Muscle layer of colon (tissue), 2 donors: Measurements from ENCODE around the gene CSGALNACT2.

ENCODE experiments used
- H3K27ac ChIP-seq: one replicate; pipeline ENCODE4 v1.7.0; 2013; ENCODE audit warnings: low read depth, mild to moderate bottlenecking, low read length, moderate library complexity
- H3K27me3 ChIP-seq, 2 donors: one replicate each; pipeline ENCODE4 v1.7.0; 2013; ENCODE audit warnings: low read length in 2 of 2, mild to moderate bottlenecking in 2 of 2; ENCODE audit not compliant: insufficient read depth in 2 of 2, control insufficient read depth in 1 of 2
- H3K36me3 ChIP-seq: one replicate; pipeline ENCODE4 v1.7.0; 2013; ENCODE audit warnings: mild to moderate bottlenecking, low read length; ENCODE audit not compliant: insufficient read depth
- H3K4me1 ChIP-seq: one replicate; pipeline ENCODE4 v1.7.0; 2013; ENCODE audit warnings: mild to moderate bottlenecking, low read length; ENCODE audit not compliant: insufficient read depth
- H3K4me3 ChIP-seq, 2 donors: one replicate each; pipeline ENCODE4 v1.7.0; 2013; ENCODE audit warnings: low read length in 2 of 2, low read depth in 1 of 2, mild to moderate bottlenecking in 1 of 2, moderate library complexity in 1 of 2
- H3K9ac ChIP-seq: one replicate; pipeline ENCODE4 v1.7.0; 2013; ENCODE audit warnings: low read length
- H3K9me3 ChIP-seq: one replicate; pipeline ENCODE4 v1.7.0; 2013; ENCODE audit warnings: mild to moderate bottlenecking, low read length
- donor health status: abdominal sarcoma.
- donor health status: Adenocarcinoma of cecum.

Gene CSGALNACT2

DNA sequence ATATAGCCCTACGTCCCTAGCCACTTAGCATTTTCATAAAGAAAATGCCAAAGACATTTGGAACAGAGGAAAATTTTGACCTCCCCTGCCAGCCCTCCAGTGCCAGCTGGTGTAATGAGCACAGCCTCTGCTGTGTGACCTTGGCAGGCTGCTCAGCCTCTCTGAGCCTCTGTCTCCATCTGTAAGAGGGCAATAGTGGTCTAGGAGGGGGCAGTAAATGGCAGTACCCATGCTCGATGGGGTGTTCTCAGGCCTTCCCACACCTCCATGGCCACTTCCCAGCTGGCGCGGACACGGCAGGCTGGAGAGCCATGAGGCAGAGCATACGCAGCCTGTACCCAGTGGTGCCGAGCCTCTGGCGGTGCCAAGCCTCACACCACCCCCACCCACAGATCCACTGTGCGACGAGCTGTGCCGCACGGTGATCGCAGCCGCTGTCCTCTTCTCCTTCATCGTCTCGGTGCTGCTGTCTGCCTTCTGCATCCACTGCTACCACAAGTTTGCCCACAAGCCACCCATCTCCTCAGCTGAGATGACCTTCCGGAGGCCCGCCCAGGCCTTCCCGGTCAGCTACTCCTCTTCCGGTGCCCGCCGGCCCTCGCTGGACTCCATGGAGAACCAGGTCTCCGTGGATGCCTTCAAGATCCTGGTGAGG, 24.0 kb upstream of the CSGALNACT2 start:
- H3K4me3 ChIP-seq = no peak overlapping the region
- no peaks in the 10 kb centered on the region for H3K36me3 ChIP-seq
- no peaks in the 10 kb centered on the region for H3K27me3 ChIP-seq
- H3K4me1 ChIP-seq = no peaks in the 10 kb centered on the region
- no peak overlapping the region for H3K27ac ChIP-seq
- H3K9ac ChIP-seq = no peak overlapping the region
- no peaks in the 10 kb centered on the region for H3K9me3 ChIP-seq

DNA sequence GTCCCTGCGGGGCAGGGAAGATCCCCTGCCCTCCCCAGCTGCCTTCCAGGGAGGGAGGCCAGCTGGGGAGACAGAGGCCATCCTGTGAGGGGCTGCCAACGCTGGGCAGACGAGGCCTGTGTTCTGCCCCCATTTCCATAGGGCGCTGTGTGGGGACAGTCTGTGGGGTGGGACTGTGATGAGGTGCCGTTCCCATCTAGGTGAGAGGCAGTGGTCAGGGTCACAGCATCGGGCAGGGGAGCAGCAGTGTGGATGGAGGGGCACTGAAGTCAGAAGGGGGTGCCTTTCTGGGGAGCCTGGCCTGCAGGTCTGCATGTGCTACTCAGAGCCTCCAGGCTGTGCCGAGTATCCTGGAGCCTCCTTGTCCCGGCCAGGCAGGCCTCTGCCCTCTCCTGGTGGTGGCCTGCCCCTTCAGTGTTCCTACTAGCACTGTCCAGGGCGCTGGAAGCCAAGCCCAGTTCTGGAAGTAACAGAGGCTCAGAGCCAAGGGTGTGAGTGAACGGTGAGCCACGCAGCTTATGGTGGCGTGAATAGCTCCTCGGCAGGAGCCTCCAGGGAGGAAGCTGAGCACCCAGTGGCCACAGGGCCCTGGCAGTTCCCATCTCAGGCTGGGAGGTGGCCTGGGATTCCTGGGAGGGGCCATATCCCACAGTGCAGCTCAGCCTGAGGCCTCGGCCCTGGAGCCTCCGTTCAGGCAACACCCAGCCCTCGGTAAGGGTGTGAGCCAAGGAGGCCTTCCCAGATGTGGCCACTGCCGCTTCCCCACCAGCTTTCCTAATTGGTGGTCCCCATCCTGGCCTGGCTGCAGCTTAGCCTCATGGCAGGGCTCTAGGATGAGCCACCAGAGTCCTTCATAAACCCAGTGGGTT, 23.3 kb upstream of the CSGALNACT2 start:
- H3K36me3 ChIP-seq = no peaks in the 10 kb centered on the region
- H3K27ac ChIP-seq = no peak overlapping the region
- no peaks in the 10 kb centered on the region for H3K4me1 ChIP-seq
- H3K9ac ChIP-seq = no peak overlapping the region
- H3K9me3 ChIP-seq = no peaks in the 10 kb centered on the region
- H3K4me3 ChIP-seq = no peak overlapping the region
- H3K27me3 ChIP-seq = no peaks in the 10 kb centered on the region

DNA sequence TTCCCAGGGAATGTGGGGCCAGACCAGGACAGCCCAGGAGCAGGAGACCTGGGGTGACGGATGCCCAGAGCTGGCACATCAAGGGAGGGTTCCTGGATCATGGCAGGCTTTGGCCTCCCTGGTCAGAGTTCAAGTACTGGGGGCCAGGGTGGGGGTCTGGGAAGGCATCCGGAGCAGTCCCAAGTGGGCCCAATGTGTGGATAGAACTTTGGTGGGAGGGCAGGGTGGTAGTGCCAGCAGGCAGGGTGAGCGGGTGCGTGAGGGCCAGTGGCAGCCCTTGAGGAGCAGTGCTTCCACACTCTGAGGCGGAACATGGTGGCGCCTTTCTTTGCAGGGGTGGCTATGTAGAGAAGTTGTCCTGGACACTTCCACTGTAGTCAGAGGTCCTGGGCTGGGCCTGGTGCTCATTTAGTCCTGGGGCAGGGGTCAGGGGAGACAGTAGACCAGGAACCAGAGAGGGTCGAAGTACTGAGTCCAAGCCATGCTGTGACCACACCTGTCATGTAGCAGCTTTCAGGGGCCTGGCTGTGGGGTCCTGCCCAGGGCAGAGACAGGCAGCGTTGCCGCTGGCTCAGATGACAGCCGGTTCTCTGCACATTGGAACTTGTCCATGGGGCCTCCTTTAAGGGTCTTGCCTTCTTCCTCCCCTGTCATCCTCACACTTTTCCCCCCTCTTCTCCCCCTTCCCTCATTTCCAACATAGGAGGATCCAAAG, 22.2 kb upstream of the CSGALNACT2 start:
- H3K9ac ChIP-seq = no peak overlapping the region
- no peaks in the 10 kb centered on the region for H3K36me3 ChIP-seq
- H3K27me3 ChIP-seq = no peaks in the 10 kb centered on the region
- no peaks in the 10 kb centered on the region for H3K9me3 ChIP-seq
- H3K4me1 ChIP-seq = no peaks in the 10 kb centered on the region
- H3K27ac ChIP-seq = no peak overlapping the region
- H3K4me3 ChIP-seq = no peak overlapping the region

DNA sequence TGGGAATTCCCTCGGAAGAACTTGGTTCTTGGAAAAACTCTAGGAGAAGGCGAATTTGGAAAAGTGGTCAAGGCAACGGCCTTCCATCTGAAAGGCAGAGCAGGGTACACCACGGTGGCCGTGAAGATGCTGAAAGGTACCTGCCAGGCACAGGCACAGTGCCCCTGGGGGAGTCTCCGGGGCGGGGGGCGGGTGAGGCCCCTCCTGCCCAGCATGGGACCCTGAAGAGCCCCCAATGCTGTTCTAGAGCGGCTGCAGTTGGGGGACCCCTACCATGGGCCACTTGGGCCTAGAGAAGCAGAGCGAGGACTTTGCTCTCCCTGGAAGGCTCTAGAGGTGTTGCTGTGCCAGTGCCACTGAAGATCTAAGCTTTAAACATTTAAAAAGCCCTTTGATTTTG, 21.6 kb upstream of the CSGALNACT2 start:
- Histone ChIP-seq H3K4me1 (no peaks in the 10 kb centered on the region), H3K9me3 (no peaks in the 10 kb centered on the region), H3K36me3 (no peaks in the 10 kb centered on the region), H3K4me3 (no peak overlapping the region), H3K27ac (no peak overlapping the region), H3K9ac (no peak overlapping the region), H3K27me3 (no peaks in the 10 kb centered on the region)

DNA sequence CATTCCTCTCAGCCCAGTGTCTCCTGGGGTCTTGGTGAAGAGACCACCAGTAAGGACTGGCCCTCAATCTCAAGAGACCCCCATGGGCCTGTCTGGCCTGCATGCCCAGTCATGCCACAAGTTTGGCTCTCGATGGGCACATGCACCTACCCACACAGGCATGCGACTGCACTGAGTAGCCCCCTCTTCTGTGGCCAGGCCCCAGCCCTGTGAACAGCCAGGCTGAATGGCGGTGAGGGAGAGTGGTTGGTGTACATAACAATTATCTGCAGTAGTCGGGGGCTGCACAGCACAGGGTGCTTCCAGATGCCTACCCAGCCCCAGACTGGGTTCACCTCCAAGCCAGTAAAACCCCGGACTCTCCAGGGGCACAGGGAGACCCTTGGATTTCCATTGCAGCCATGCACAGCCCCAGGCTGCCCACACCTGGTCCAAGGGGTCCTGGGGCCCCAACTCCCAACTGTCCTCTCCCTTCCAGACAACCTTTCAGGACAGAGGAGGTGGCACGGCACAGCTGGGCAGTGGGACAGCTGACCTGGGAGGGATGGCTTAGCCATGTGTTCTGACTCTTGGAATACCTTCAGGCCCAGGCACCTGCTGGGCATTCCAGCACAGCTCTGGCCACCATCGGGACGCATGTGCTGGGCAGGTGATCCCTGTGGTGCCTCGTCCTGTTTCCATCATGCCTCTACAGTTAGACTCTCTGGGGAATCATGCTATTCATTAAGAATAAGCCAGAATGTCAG, 21.0 kb upstream of the CSGALNACT2 start:
- Histone ChIP-seq H3K9me3 (no peaks in the 10 kb centered on the region), H3K9ac (no peak overlapping the region), H3K27ac (no peak overlapping the region), H3K4me1 (no peaks in the 10 kb centered on the region), H3K4me3 (no peak overlapping the region), H3K36me3 (no peaks in the 10 kb centered on the region), H3K27me3 (no peaks in the 10 kb centered on the region)

DNA sequence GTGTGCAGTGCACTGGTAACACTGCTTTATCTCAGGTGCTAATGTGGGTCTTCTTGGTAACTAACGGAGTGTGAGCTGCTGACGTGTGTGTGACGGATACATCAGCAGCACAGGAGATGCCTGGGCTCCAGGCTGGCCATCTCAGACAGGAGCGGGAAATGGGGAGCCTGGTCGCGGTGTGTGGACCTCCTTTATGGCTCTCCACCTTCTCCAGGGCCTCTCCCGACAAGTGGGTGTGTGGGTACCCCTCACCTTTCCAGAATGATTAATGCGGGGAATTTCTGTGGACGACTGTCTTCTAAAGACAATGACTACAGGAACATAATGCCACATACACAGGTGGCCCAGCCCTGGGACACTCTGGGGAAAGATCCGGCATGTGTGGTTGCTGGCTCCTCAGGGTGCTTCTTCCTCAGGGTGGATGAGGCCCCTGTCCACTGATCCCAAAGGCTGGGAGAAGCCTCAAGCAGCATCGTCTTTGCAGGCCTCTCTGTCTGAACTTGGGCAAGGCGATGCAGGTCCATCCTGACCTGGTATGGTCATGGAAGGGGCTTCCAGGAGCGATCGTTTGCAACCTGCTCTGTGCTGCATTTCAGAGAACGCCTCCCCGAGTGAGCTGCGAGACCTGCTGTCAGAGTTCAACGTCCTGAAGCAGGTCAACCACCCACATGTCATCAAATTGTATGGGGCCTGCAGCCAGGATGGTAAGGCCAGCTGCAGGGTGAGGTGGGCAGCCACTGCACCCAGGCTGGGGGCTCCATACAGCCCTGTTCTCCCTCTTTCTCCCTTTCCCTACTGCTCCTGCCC, 20.3 kb upstream of the CSGALNACT2 start:
- no peak overlapping the region for H3K27ac ChIP-seq
- no peaks in the 10 kb centered on the region for H3K36me3 ChIP-seq
- no peak overlapping the region for H3K9ac ChIP-seq
- H3K4me1 ChIP-seq = no peaks in the 10 kb centered on the region
- no peaks in the 10 kb centered on the region for H3K27me3 ChIP-seq
- H3K4me3 ChIP-seq = no peak overlapping the region
- H3K9me3 ChIP-seq = no peaks in the 10 kb centered on the region

DNA sequence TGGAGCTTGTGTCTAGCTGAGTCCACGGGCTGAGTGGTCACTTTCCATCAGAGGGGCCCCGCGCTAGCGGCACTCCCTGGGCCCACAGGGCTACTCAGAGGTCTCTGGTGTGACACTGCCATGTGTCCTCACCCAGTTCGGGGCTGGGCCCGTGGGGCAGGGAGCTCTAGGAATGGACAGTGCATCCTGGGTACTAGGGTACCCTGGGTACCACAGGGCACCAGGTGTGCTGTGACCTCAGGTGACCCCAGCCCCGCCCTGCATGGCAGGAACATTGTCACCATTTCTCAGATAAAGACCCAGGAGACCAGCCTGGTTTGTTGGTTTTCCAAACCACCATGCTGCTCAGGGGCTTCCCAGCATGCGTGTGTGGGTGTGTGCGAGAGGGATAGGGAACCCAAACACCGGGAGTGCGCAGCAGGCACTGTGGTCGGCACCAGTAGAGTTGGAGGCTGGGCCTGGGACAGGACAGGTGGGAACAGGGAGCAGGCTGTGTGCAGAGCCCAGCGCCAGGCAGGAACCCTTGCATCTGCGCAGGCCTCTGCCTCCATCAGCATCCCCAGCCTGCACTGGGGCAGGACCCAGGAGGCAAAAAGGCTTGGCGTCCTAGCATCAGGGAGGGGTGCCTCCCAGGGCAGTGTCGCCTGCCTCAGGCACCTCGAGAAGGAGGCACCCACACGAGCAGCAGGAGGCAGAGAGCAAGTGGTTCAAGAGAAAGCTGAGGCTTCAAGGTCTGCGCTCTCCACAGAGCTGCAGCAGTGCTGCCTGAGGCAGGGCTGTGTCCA, 19.4 kb upstream of the CSGALNACT2 start:
- H3K9ac ChIP-seq = no peak overlapping the region
- H3K27me3 ChIP-seq = no peaks in the 10 kb centered on the region
- no peak overlapping the region for H3K4me3 ChIP-seq
- no peaks in the 10 kb centered on the region for H3K4me1 ChIP-seq
- no peaks in the 10 kb centered on the region for H3K9me3 ChIP-seq
- no peaks in the 10 kb centered on the region for H3K36me3 ChIP-seq
- no peak overlapping the region for H3K27ac ChIP-seq

DNA sequence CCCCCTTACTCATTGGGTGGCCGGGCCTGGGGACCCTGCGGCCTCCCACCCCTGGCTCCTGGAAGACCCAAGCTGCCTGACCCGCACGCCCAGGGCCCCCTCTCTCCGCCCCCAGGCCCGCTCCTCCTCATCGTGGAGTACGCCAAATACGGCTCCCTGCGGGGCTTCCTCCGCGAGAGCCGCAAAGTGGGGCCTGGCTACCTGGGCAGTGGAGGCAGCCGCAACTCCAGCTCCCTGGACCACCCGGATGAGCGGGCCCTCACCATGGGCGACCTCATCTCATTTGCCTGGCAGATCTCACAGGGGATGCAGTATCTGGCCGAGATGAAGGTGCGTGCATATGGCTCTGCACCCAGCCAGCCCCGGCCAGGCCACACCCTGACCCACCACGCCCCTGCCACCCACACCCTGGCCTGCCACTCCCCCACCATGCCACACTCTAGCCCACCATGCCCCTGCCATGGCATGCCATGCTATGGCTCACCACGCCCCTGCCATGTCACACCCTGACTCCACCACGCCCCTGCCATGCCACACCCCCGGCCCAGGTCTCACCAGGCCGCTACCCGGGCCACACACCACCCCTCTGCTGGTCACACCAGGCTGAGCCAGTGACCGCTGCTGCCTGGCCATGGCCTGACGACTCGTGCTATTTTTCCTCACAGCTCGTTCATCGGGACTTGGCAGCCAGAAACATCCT, 18.7 kb upstream of the CSGALNACT2 start:
- Histone ChIP-seq H3K4me1 (no peaks in the 10 kb centered on the region), H3K9ac (no peak overlapping the region), H3K27ac (no peak overlapping the region), H3K36me3 (no peaks in the 10 kb centered on the region), H3K9me3 (no peaks in the 10 kb centered on the region), H3K4me3 (no peak overlapping the region), H3K27me3 (no peaks in the 10 kb centered on the region)

DNA sequence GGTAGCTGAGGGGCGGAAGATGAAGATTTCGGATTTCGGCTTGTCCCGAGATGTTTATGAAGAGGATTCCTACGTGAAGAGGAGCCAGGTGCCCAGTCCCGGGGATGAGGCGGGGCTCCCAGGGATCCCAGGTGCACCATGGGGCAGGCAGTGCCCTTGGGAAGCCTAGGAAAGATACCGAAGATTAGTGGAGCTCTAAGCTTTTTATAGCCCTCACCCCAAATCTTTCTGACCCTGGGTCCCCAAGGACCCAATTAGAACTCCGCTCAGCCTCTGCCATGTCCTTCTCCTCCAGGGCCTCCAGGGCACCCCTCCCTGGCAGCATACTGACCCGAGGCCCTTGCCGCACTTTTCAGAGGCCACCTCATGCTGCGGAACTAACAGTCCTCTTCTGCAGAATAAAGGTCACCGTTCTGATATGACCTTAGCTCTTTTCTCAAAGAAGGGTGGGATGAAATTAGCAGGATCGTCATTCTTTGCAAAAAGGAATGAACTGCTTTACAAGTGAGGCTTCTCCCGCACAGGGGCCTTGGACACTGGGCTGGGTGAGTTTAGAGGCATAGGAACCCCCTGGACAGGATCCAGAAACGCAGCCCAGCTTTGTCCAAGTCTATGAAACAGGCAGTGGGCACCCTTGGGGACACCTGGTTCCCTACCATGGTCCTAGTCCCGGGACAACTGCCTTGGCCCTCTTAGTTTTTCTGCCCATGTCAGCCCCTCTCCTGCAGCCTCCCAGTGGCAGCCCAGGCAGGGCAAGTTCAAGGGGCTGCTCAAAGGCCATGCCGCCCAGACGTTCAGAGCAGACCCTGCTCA, 17.9 kb upstream of the CSGALNACT2 start:
- Histone ChIP-seq H3K27me3 (no peaks in the 10 kb centered on the region), H3K36me3 (no peaks in the 10 kb centered on the region), H3K27ac (no peak overlapping the region), H3K4me1 (no peaks in the 10 kb centered on the region), H3K4me3 (no peak overlapping the region), H3K9ac (no peak overlapping the region), H3K9me3 (no peaks in the 10 kb centered on the region)
